A673 (cell line): Measurements from ENCODE around the gene HBQ1.

Source experiments
- EZH2 ChIP-seq: fragments of 200-600 bp; sonication (generic); IDR thresholded peaks from 2 replicates; pipeline ENCODE4 v1.6.1; 2017; ENCODE audit warnings: borderline replicate concordance, low read depth, mild to moderate bottlenecking, mixed read lengths, antibody characterized with exemption, low read length; ENCODE audit not compliant: poor library complexity, severe bottlenecking
- TF ChIP-seq, protein P1 (sequence below): fragments of 300-800, 200-600 bp; sonication (generic); conservative IDR thresholded peaks from 2 replicates; pipeline ENCODE4 v1.5.1; 2017; ENCODE audit warnings: low read depth, mild to moderate bottlenecking, antibody characterized with exemption, low read length, moderate library complexity, mixed read lengths

GRCh38 chr16:133716-134115 is 46.5 kb upstream of the HBQ1 start:
- TF ChIP-seq, protein P1, sequence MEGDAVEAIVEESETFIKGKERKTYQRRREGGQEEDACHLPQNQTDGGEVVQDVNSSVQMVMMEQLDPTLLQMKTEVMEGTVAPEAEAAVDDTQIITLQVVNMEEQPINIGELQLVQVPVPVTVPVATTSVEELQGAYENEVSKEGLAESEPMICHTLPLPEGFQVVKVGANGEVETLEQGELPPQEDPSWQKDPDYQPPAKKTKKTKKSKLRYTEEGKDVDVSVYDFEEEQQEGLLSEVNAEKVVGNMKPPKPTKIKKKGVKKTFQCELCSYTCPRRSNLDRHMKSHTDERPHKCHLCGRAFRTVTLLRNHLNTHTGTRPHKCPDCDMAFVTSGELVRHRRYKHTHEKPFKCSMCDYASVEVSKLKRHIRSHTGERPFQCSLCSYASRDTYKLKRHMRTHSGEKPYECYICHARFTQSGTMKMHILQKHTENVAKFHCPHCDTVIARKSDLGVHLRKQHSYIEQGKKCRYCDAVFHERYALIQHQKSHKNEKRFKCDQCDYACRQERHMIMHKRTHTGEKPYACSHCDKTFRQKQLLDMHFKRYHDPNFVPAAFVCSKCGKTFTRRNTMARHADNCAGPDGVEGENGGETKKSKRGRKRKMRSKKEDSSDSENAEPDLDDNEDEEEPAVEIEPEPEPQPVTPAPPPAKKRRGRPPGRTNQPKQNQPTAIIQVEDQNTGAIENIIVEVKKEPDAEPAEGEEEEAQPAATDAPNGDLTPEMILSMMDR = no peak
- no peak for TF ChIP-seq EZH2
